Measurements from ENCODE around the gene CGNL1.

The CGNL1 gene

DNA sequence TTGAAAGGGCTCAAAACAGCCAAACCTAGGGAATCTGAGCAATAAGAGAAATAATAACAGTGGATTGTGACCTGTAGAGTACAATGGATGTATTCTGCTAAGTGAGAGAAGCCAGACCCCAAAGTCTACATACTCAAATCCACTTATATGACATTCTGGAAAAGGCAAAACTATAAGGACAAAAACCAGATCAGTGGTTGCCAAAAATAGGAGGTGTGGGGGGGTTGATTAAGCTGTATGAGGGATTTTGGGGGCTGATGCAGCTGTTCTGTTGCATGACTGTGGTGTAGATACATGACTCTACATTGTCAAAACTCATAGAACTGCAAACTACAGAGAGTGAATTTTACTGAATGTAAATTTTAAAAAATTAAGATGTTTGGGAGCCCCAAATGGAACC lies 20.1 kb upstream of the CGNL1 start:
- Histone ChIP-seq H3K9ac (ENCODE audit: low read length) (no peak overlapping the region), H3K4me2 (ENCODE audit: low read depth, low read length, poor library complexity, severe bottlenecking) (no peak overlapping the region), H3K27ac (ENCODE audit: low read depth, low read length) (no peak overlapping the region), H3K9me3 (ENCODE audit: insufficient read depth, low read length) (no peaks in the 10 kb centered on the region), H3K36me3 (ENCODE audit: low read length) (no peaks in the 10 kb centered on the region), H3K79me2 (ENCODE audit: insufficient read depth, low read length) (no peaks in the 10 kb centered on the region), H3F3A (ENCODE audit: insufficient read depth) (no peaks in the 10 kb centered on the region), H3K4me3 (ENCODE audit: insufficient read depth, low read length, poor library complexity, severe bottlenecking) (no peak overlapping the region), H3K27me3 (ENCODE audit: low read length) (no peaks in the 10 kb centered on the region), H3K9me2 (replicated peaks; ENCODE audit: insufficient read depth, low read length) (no peaks in the 10 kb centered on the region), H4K20me1 (ENCODE audit: low read depth, low read length) (no peaks in the 10 kb centered on the region), H2AFZ (ENCODE audit: low read depth, low read length, severe bottlenecking) (no peak overlapping the region)
- TF ChIP-seq, protein P1, sequence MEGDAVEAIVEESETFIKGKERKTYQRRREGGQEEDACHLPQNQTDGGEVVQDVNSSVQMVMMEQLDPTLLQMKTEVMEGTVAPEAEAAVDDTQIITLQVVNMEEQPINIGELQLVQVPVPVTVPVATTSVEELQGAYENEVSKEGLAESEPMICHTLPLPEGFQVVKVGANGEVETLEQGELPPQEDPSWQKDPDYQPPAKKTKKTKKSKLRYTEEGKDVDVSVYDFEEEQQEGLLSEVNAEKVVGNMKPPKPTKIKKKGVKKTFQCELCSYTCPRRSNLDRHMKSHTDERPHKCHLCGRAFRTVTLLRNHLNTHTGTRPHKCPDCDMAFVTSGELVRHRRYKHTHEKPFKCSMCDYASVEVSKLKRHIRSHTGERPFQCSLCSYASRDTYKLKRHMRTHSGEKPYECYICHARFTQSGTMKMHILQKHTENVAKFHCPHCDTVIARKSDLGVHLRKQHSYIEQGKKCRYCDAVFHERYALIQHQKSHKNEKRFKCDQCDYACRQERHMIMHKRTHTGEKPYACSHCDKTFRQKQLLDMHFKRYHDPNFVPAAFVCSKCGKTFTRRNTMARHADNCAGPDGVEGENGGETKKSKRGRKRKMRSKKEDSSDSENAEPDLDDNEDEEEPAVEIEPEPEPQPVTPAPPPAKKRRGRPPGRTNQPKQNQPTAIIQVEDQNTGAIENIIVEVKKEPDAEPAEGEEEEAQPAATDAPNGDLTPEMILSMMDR (IDR thresholded peaks at IDR 0.05; ENCODE audit: insufficient read depth, low read length, poor library complexity, severe bottlenecking) = no peak
- no peak for TF ChIP-seq EZH2phosphoT487 (conservative IDR thresholded peaks at IDR 0.05; ENCODE audit: low read length)

DNA sequence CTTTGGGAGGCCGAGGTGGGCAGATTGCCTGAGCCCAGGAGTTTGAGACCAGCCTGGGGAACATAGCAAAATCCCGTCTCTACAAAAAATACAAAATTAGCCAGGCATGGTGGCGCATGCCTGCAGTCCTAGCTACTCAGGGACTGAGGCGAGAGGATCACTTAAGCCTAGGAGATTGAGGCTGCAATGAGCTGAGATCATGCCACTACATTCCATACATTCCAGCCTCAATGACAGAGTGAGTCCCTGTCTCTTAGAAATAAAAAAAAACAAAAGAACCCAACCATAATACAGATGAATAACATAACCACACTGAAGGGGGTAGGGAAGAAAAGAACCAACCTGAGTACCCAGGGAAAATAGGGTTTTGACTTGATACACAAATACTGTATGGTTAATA lies 19.7 kb upstream of the CGNL1 start:
- Histone ChIP-seq H4K20me1 (ENCODE audit: low read depth, low read length) (no peaks in the 10 kb centered on the region), H3K27ac (ENCODE audit: low read depth, low read length) (no peak overlapping the region), H3K9ac (ENCODE audit: low read length) (no peak overlapping the region)

DNA sequence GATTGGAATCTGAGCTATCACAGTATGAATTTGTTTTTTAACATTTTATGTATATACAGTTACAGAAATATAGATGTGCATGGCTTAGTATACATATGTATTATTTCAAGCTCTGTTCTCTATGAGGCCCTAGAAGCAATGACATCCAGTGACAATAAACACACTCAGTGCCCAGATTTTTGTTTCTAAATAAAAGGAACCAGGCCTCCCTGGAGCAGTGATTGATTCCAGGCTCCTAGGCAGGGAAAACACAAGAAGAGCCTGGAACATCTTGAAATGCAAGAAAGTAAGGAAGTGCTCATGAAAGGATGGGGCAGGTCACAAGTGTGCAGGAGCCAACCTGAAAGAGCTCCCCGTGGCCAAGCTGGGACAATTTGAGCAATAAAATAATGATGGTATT lies 18.5 kb upstream of the CGNL1 start:
- TF ChIP-seq EZH2phosphoT487 (conservative IDR thresholded peaks at IDR 0.05; ENCODE audit: low read length) = no peak
- TF ChIP-seq, protein P1 (IDR thresholded peaks at IDR 0.05; ENCODE audit: insufficient read depth, low read length, poor library complexity, severe bottlenecking) = no peak
- Histone ChIP-seq H3K9me2 (replicated peaks; ENCODE audit: insufficient read depth, low read length) (no peaks in the 10 kb centered on the region), H4K20me1 (ENCODE audit: low read depth, low read length) (no peaks in the 10 kb centered on the region), H3K36me3 (ENCODE audit: low read length) (no peaks in the 10 kb centered on the region), H3K79me2 (ENCODE audit: insufficient read depth, low read length) (no peaks in the 10 kb centered on the region), H3K9me3 (ENCODE audit: insufficient read depth, low read length) (no peaks in the 10 kb centered on the region), H2AFZ (ENCODE audit: low read depth, low read length, severe bottlenecking) (no peak overlapping the region), H3K4me2 (ENCODE audit: low read depth, low read length, poor library complexity, severe bottlenecking) (no peak overlapping the region), H3K27ac (ENCODE audit: low read depth, low read length) (no peak overlapping the region), H3K9ac (ENCODE audit: low read length) (no peak overlapping the region), H3K4me3 (ENCODE audit: insufficient read depth, low read length, poor library complexity, severe bottlenecking) (no peak overlapping the region), H3K27me3 (ENCODE audit: low read length) (no peaks in the 10 kb centered on the region), H3F3A (ENCODE audit: insufficient read depth) (no peaks in the 10 kb centered on the region)

More for the DNA sequence above, 19.7 kb upstream of the CGNL1 start:
- Histone ChIP-seq H3K27me3 (ENCODE audit: low read length) (no peaks in the 10 kb centered on the region), H3K4me2 (ENCODE audit: low read depth, low read length, poor library complexity, severe bottlenecking) (no peak overlapping the region), H2AFZ (ENCODE audit: low read depth, low read length, severe bottlenecking) (no peak overlapping the region), H3K9me2 (replicated peaks; ENCODE audit: insufficient read depth, low read length) (no peaks in the 10 kb centered on the region), H3K79me2 (ENCODE audit: insufficient read depth, low read length) (no peaks in the 10 kb centered on the region), H3K36me3 (ENCODE audit: low read length) (no peaks in the 10 kb centered on the region), H3F3A (ENCODE audit: insufficient read depth) (no peaks in the 10 kb centered on the region), H3K4me3 (ENCODE audit: insufficient read depth, low read length, poor library complexity, severe bottlenecking) (no peak overlapping the region), H3K9me3 (ENCODE audit: insufficient read depth, low read length) (no peaks in the 10 kb centered on the region)
- TF ChIP-seq, protein P1 (IDR thresholded peaks at IDR 0.05; ENCODE audit: insufficient read depth, low read length, poor library complexity, severe bottlenecking) = no peak
- no peak for TF ChIP-seq EZH2phosphoT487 (conservative IDR thresholded peaks at IDR 0.05; ENCODE audit: low read length)

Data from SU-DHL-6 (cell line).